ENCODE data around the gene PAQR6. TPM values are rescaled to one million over a fixed set of nuclear protein-coding genes. Genes with fewer than 3 reads are reported as not detected.

Gene PAQR6
- total RNA-seq (2021) = 14.6 and 15.8 TPM in 2 replicates
- long read RNA-seq, partial matches to known transcripts = 2 of 8 reads
- long read RNA-seq, other reads (novel, unspliced or antisense) = 6 of 8 reads

- no peak within 1 kb of the TSS for H3K23ac ChIP-seq (ENCODE audit: insufficient read length, low read depth, low read length)
- no peak within 1 kb of the TSS for H3K56ac ChIP-seq (ENCODE audit: insufficient read length, low read depth, low read length)
- DNase-seq = peak; percentile 61
- H3K4ac ChIP-seq (ENCODE audit: low read depth, low read length) = no peak within 1 kb of the TSS
- H2BK20ac ChIP-seq (ENCODE audit: low read depth, low read length, poor library complexity, severe bottlenecking) = no peak within 1 kb of the TSS
- no peak within 1 kb of the TSS for H3K18ac ChIP-seq (ENCODE audit: insufficient read length, low read depth, low read length)
- no peak within 1 kb of the TSS for H2AK5ac ChIP-seq (ENCODE audit: insufficient read length, low read length)
- H2BK12ac ChIP-seq (ENCODE audit: insufficient read length, low read depth, low read length) = no peak within 1 kb of the TSS
- TF ChIP-seq CTCF (conservative IDR thresholded peaks at IDR 0.05) = no peak
- H2BK120ac ChIP-seq (ENCODE audit: low read depth, low read length, poor library complexity, severe bottlenecking) = no peak within 1 kb of the TSS
- H2BK15ac ChIP-seq (ENCODE audit: low read depth, low read length) = no peak within 1 kb of the TSS
- H3K79me2 ChIP-seq (ENCODE audit: insufficient read depth, low read length) = no peaks in the 10 kb centered on the region
- H2BK5ac ChIP-seq (ENCODE audit: insufficient read length, low read length) = no peak within 1 kb of the TSS
- H3K23me2 ChIP-seq (ENCODE audit: insufficient read length, low read depth, low read length, poor library complexity, severe bottlenecking) = peaks cover 3% of the 10 kb centered on the region
- WGBS (ENCODE audit: extremely low coverage, insufficient read length, low lambda C conversion rate) = no CpG with 5 or more reads among the region's 16 CpGs
- H3K27ac ChIP-seq (ENCODE audit: insufficient read length, low read depth, low read length) = no peak within 1 kb of the TSS
- H3K27me3 Mint-ChIP-seq (ENCODE audit: low read depth) = peaks cover 4% of the 10 kb centered on the region; the same call in 1 of the 2 replicates
- peaks cover 16 to 46% (median 35%) of the 10 kb centered on the region in 3 experiments; a peak in 6 of 7 replicates for H3K36me3 Mint-ChIP-seq (ENCODE audit: insufficient read depth in 1 of 3, low read depth in 3 of 3)
- H3K27me3 ChIP-seq (ENCODE audit: insufficient read depth, low read length) = no peaks in the 10 kb centered on the region
- H4K8ac ChIP-seq (replicated peaks; ENCODE audit: insufficient read length, low read depth, low read length) = no peak within 1 kb of the TSS
- no peaks in the 10 kb centered on the region for H3K9me3 ChIP-seq (ENCODE audit: control insufficient read depth, low read depth, low read length)
- no peak within 1 kb of the TSS for H4K91ac ChIP-seq (ENCODE audit: insufficient read length, low read depth, low read length)
- no peak within 1 kb of the TSS for H4K5ac ChIP-seq (ENCODE audit: insufficient read length, low read depth, low read length)
- H2AFZ ChIP-seq (ENCODE audit: low read length) = no peak within 1 kb of the TSS
- H3T11ph ChIP-seq (ENCODE audit: low read length) = no peak within 1 kb of the TSS
- H4K20me1 ChIP-seq (ENCODE audit: control insufficient read depth, insufficient read depth, insufficient read length) = no peaks in the 10 kb centered on the region
- H3K4me3 Mint-ChIP-seq = no peak within 1 kb of the TSS
- peaks cover 15 to 22% of the 10 kb centered on the region in 2 experiments for H3K4me1 Mint-ChIP-seq
- no peak within 1 kb of the TSS for H3K9ac ChIP-seq (ENCODE audit: extremely low read depth, insufficient read length, low read length)
- no peaks in the 10 kb centered on the region for H3K79me1 ChIP-seq (ENCODE audit: insufficient read depth, low read depth, low read length, poor library complexity, severe bottlenecking)
- H3K4me1 ChIP-seq (ENCODE audit: insufficient read depth, low read length) = peaks cover 2% of the 10 kb centered on the region; the same call in 1 of the 2 replicates
- peak within 1 kb of the TSS; percentile 61 to 89 (median 70); a peak in 5 of 7 replicates for H3K27ac Mint-ChIP-seq
- peak within 1 kb of the TSS; percentile 26; the same call in 1 of the 2 replicates for H3K14ac ChIP-seq (ENCODE audit: insufficient read depth, low read length)
- no peak within 1 kb of the TSS for H3K4me2 ChIP-seq (ENCODE audit: insufficient read depth, insufficient read length, low read length)
- no peaks in the 10 kb centered on the region for H3K9me3 Mint-ChIP-seq
Measured at GRCh38 chr1:156247460-156248322, at the start of gene PAQR6. Gene PAQR6, minus strand, starts transcription at chr1:156248056. Its CDS starts 1,325 bp downstream, at chr1:156246731.
